ENCODE data around the gene NFIB.

GRCh38 chr9:14336244-14336643 lies 22.3 kb upstream of the NFIB start:
- no peak for TF ChIP-seq TAF1 (IDR thresholded peaks at IDR 0.05; ENCODE audit: low read depth, low read length)
- TF ChIP-seq POLR2A (IDR thresholded peaks at IDR 0.05; ENCODE audit: low read depth, low read length) = no peak
- no peak for TF ChIP-seq POLR2AphosphoS5 (IDR thresholded peaks at IDR 0.05; ENCODE audit: low read depth, low read length)
- TF ChIP-seq SPI1 (IDR thresholded peaks at IDR 0.05; ENCODE audit: low read depth, low read length) = no peak
- no peak for TF ChIP-seq PAX5 (IDR thresholded peaks at IDR 0.05; ENCODE audit: insufficient read depth, low read length, severe bottlenecking)
